ENCODE measurements around the gene KCNJ18.
"Not testable (repeated sequence)": the region's sequence is repeated elsewhere in the genome, so short reads cannot be mapped to it uniquely, and the experiment has no call there.

KCNJ18 gene

GRCh38 chr17:21685061-21685795, 7.1 kb upstream of the KCNJ18 start:
- not testable (repeated sequence) for DNase-seq (ENCODE audit: low spot score)

- DNase-seq (ENCODE audit: low spot score) = no peak
Observed at GRCh38 chr17:21686165-21687015, 5.9 kb upstream of the KCNJ18 start.

- DNase-seq (ENCODE audit: low spot score) = no peak
Observed at GRCh38 chr17:21687136-21687953, 5.0 kb upstream of the KCNJ18 start.

GRCh38 chr17:21688293-21688949, 3.9 kb upstream of the KCNJ18 start:
- DNase-seq (ENCODE audit: low spot score) = no peak

DNA sequence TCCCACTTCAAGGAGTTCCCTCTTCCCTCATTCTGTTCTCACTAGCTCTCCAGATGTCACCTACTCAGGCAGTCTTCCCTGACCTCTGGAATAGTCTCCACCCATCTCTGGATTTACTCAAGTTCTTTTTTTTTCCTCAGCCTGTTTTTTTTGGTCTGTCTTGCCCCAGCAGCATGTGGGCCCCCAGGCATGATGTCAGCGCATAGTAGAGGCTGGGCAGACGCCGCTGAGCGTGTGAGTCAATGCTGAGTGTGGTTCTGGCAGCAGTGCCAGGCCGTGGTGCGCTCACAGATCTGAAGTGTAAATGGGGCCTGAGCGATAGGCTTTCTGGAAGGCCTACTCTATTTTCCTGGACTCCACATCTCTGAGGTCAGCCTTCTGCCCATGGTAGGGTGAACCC, 2.7 kb upstream of the KCNJ18 start:
- no peak for DNase-seq (ENCODE audit: low spot score)

- DNase-seq (ENCODE audit: low spot score) = not testable (repeated sequence)
Observed at GRCh38 chr17:21690811-21691210, 1.5 kb upstream of the KCNJ18 start.

DNA sequence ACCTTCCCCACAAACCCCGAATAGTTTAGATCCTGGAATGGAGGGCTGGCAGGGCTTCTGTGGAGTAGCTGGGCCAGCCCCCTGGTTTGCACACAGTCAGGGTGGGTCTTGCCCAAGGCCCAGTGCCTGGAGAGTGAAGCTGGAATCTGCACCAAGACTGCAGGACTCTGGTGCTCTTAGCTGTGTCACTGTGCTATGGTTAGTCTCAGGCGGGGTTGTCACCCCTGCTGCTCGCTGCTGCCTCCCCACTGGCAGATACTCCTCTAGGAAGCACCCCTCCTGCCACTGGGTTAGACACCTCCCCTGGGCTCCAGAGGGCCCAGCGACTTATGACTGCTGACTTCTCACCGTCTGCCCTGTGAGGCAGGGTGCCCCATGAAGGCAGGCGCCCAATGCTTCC, 842 bp upstream of the KCNJ18 start:
- DNase-seq (ENCODE audit: low spot score) = not testable (repeated sequence)

DNA sequence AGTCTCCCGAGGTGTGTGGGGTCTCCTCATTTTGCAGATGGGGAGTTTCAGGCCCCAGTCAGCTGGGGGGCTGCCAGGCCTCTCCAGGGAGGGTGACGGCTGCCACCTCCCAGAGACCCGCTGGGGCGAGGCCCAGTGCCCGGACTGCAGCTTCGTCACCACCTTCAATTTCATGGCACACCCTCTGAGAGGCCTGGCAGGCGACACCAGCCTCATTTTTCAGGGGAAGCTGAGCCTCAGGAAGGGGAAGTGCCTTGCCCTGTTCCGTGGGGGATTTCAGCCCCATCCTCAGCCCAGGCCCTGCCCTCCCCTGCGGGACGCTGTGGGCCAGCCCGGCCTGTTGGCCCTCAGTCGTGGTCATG, 362 bp downstream of the KCNJ18 start:
- DNase-seq (ENCODE audit: low spot score) = not testable (repeated sequence)

- DNase-seq (ENCODE audit: low spot score) = not testable (repeated sequence)
Observed at GRCh38 chr17:21693391-21693796, 1.1 kb downstream of the KCNJ18 start.

DNA sequence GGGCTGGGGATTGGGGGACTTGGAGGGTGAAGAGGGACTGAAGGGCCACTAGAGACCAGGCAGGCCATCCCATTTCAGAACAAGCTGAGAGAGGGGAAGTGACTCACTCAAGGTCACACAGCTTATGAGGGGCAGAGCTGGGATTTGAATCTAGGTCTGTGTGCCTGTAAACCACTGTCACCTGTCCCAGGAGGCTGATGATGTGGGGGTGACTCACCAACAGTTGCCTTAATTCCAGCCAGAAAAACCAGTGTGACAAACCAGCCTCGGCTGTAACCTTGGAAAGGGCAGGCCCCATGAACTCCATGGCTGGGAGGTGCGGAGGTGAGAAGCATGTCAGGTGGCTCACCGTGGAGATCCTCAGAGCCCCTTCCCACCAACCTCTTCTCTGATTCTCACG, 1.6 kb downstream of the KCNJ18 start:
- not testable (repeated sequence) for DNase-seq (ENCODE audit: low spot score)

GRCh38 chr17:21696227-21696626, 3.9 kb downstream of the KCNJ18 start:
- not testable (repeated sequence) for DNase-seq (ENCODE audit: low spot score)

- DNase-seq (ENCODE audit: low spot score) = not testable (repeated sequence)
Observed at GRCh38 chr17:21696842-21697507, 4.7 kb downstream of the KCNJ18 start.

GRCh38 chr17:21697508-21697860, 5.2 kb downstream of the KCNJ18 start:
- not testable (repeated sequence) for DNase-seq (ENCODE audit: low spot score)

DNA sequence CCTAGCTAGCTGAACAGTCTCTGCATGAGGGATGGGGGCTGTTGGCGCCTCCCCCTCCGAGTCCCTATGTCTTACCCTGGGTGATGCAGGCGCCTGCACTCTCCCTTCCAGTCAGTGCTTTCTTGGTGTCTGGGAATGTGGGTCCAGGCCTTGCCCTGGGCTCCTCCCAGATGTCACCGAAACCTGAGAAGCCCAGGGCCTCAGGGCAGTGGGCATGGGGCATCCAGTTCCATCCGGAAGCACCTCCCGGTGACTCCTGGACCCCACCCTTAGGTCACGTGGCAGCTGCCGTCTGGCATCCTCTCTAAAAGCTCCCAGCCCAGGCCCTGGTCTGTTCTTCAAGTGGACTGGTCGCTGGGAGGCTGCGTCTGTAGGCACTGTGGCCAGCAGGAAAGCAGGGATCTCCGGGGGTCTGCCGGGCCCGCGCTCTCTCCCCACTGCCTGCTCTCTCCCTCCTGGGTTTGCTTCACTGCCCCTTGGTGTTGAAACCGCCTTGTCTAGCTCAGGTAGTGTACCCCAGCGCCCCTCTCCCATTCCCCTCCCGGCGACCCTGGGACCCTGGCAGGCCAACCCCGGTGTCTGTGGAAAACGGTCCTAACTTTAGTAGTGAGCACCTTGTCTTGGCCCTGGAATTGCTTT, 6.2 kb downstream of the KCNJ18 start:
- not testable (repeated sequence) for DNase-seq (ENCODE audit: low spot score)

DNA sequence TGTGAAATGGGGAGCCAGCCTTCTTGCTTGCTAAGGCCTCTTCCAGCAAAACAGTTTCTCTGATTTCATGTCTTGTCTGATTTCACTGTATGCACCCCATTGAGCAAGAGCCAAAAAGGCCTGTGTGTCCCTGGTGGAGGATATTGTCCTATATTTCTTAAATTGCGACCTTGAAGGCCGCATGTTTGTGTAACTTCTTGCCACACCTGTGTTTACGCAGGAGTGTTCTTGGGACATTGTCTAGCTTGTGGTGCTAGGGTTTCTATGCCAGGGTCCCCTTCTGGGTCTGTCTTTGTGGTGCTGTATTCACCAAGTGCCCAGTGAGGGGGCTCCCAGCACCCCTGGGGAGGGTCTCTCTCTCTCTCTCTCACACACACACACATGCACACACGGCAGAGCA, 6.8 kb downstream of the KCNJ18 start:
- not testable (repeated sequence) for DNase-seq (ENCODE audit: low spot score)

GRCh38 chr17:21699573-21700236, 7.4 kb downstream of the KCNJ18 start:
- not testable (repeated sequence) for DNase-seq (ENCODE audit: low spot score)

DNA sequence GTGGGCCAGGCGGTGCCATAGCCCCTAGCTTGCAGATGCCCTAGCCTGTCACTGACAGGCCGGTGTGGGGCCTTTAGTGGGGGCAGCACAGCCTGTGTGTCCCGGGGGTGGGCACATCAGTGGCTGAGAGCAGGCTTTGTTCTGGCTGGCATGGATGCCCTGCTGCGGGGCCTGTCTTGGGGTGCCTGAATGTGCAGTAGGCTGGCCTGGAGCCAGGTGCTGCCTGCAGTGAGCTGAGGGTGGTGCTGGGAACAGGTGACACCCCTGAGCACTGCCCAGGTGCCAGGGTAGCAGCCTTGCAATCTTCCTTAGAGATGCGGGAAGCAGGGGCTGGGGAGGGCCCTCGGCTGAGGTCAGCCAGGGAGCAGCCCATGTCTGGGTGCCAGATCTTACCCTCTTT, 8.8 kb downstream of the KCNJ18 start:
- not testable (repeated sequence) for DNase-seq (ENCODE audit: low spot score)

DNA sequence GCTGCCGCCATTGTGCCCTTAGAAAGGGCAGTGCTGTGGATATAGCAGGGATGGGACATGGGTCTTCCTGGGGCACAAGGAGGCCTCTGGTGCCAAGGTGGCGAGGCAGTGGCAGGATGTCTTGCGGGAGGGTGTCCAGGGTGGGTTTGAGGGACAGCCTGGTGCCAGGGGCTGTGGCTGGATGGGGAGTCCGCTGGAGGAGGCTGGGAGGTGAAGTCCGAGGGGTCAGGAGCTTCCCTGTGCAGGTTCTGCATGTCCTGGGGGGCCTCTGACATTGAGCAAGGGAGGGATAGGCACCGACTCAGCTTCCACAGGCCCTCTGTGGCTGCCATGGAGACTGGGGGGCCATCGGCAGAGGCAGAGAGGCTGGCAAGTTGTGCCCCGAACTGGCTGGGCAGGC, 9.7 kb downstream of the KCNJ18 start:
- not testable (repeated sequence) for DNase-seq (ENCODE audit: low spot score)

DNA sequence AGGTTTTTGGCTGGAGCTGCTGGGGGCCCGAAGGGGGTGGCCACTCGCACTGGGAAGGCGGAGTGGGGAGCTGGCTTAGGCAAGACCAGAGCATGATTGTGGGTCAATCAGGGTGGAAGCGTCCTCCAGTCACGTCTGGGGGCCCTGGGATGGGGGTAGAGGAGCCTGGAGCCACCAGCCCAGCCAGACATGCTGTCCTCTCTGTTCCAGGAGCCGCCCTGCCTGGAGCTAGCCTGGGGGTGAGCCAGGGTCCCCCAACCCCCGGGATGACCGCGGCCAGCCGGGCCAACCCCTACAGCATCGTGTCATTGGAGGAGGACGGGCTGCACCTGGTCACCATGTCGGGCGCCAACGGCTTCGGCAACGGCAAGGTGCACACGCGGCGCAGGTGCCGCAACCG, 10.2 kb downstream of the KCNJ18 start:
- not testable (repeated sequence) for DNase-seq (ENCODE audit: low spot score)

GRCh38 chr17:21702940-21703640, 10.8 kb downstream of the KCNJ18 start:
- DNase-seq (ENCODE audit: low spot score) = not testable (repeated sequence)
